ENCODE data around the gene CLIC6. TPM values are rescaled to one million over a fixed set of nuclear protein-coding genes. Genes with fewer than 3 reads are reported as not detected.

Gene CLIC6
- total RNA-seq, 1 experiment from 2014 or later = 0.24 TPM

GRCh38 chr21:34726627-34727337 is 58.0 kb downstream of the CLIC6 start:
- no peaks in the 10 kb centered on the region for H3K4me1 Mint-ChIP-seq (ENCODE audit: low read depth, unreplicated experiment)
- H3K36me3 Mint-ChIP-seq (ENCODE audit: insufficient read depth, unreplicated experiment) = no peaks in the 10 kb centered on the region
- H3K27ac Mint-ChIP-seq (ENCODE audit: unreplicated experiment) = no peak overlapping the region
- intact Hi-C loops (cut with micrococcal nuclease; ENCODE audit: unreplicated experiment) = no loop called here
- CTCF ChIA-PET = no interaction called here
- DNase-seq = no peak
- no TSS peak for BruUV-seq (replicated peaks)
- H3K9me3 Mint-ChIP-seq (ENCODE audit: low read depth, unreplicated experiment) = no peaks in the 10 kb centered on the region
- no peaks in the 10 kb centered on the region for H3K27me3 Mint-ChIP-seq (ENCODE audit: unreplicated experiment)
- no peak for TF ChIP-seq CTCF (IDR thresholded peaks at IDR 0.05; ENCODE audit: unreplicated experiment)
- H3K4me3 Mint-ChIP-seq (ENCODE audit: low read depth, unreplicated experiment) = no peak overlapping the region

GRCh38 chr21:34728479-34728878 is 59.7 kb downstream of the CLIC6 start:
- CTCF ChIA-PET = no interaction called here
- Mint-ChIP-seq H3K9me3 (ENCODE audit: low read depth, unreplicated experiment) (no peaks in the 10 kb centered on the region), H3K27ac (ENCODE audit: unreplicated experiment) (no peak overlapping the region), H3K27me3 (ENCODE audit: unreplicated experiment) (no peaks in the 10 kb centered on the region), H3K36me3 (ENCODE audit: insufficient read depth, unreplicated experiment) (no peaks in the 10 kb centered on the region), H3K4me3 (ENCODE audit: low read depth, unreplicated experiment) (no peak overlapping the region), H3K4me1 (ENCODE audit: low read depth, unreplicated experiment) (no peaks in the 10 kb centered on the region)
- intact Hi-C loops (cut with micrococcal nuclease; ENCODE audit: unreplicated experiment) = no loop called here
- no peak for TF ChIP-seq CTCF (IDR thresholded peaks at IDR 0.05; ENCODE audit: unreplicated experiment)
- no peak for DNase-seq
- no TSS peak for BruUV-seq (replicated peaks)

- Mint-ChIP-seq H3K9me3 (ENCODE audit: low read depth, unreplicated experiment) (no peaks in the 10 kb centered on the region), H3K27ac (ENCODE audit: unreplicated experiment) (no peak overlapping the region), H3K4me3 (ENCODE audit: low read depth, unreplicated experiment) (no peak overlapping the region), H3K36me3 (ENCODE audit: insufficient read depth, unreplicated experiment) (no peaks in the 10 kb centered on the region), H3K27me3 (ENCODE audit: unreplicated experiment) (no peaks in the 10 kb centered on the region), H3K4me1 (ENCODE audit: low read depth, unreplicated experiment) (no peaks in the 10 kb centered on the region)
- DNase-seq = no peak
- intact Hi-C loops (cut with micrococcal nuclease; ENCODE audit: unreplicated experiment) = no loop called here
- CTCF ChIA-PET = no interaction called here
- no TSS peak for BruUV-seq (replicated peaks)
- TF ChIP-seq CTCF (IDR thresholded peaks at IDR 0.05; ENCODE audit: unreplicated experiment) = no peak
These were observed 61.4 kb downstream of the CLIC6 start for GRCh38 chr21:34730194-34730593.

- no peak for DNase-seq
- Mint-ChIP-seq H3K4me3 (ENCODE audit: low read depth, unreplicated experiment) (no peak overlapping the region), H3K36me3 (ENCODE audit: insufficient read depth, unreplicated experiment) (no peaks in the 10 kb centered on the region), H3K4me1 (ENCODE audit: low read depth, unreplicated experiment) (no peaks in the 10 kb centered on the region), H3K27ac (ENCODE audit: unreplicated experiment) (no peak overlapping the region), H3K9me3 (ENCODE audit: low read depth, unreplicated experiment) (no peaks in the 10 kb centered on the region), H3K27me3 (ENCODE audit: unreplicated experiment) (no peaks in the 10 kb centered on the region)
- BruUV-seq (replicated peaks) = no TSS peak
- no peak for TF ChIP-seq CTCF (IDR thresholded peaks at IDR 0.05; ENCODE audit: unreplicated experiment)
- CTCF ChIA-PET = no interaction called here
- intact Hi-C loops (cut with micrococcal nuclease; ENCODE audit: unreplicated experiment) = no loop called here
These were observed 62.1 kb downstream of the CLIC6 start for GRCh38 chr21:34730756-34731445.

Measured in Calu3 (cell line).